Parathyroid adenoma (tissue), 2 donors: ENCODE results near the gene DSCAM.

Experiments
- H2AFZ ChIP-seq: fragments of 300-600 bp; sonication (generic); one replicate; pipeline ENCODE4 v1.7.0; 2017; ENCODE audit warnings: antibody characterized with exemption, mild to moderate bottlenecking
- H3K27ac ChIP-seq: fragments of 300-600 bp; sonication (generic); one replicate; pipeline ENCODE4 v1.7.0; 2017
- H3K27me3 ChIP-seq: fragments of 300-600 bp; sonication (generic); one replicate; pipeline ENCODE4 v1.7.0; 2017; ENCODE audit warnings: low read length; ENCODE audit not compliant: control insufficient read depth, insufficient read depth
- H3K36me3 ChIP-seq: fragments of 300-600 bp; sonication (generic); one replicate; pipeline ENCODE4 v1.7.0; 2017; ENCODE audit warnings: low read length; ENCODE audit not compliant: control insufficient read depth, insufficient read depth
- H3K4me1 ChIP-seq: fragments of 300-600 bp; sonication (generic); one replicate; pipeline ENCODE4 v1.7.0; 2017; ENCODE audit warnings: control low read depth
- H3K4me2 ChIP-seq: fragments of 300-600 bp; sonication (generic); one replicate; pipeline ENCODE4 v1.7.0; 2017; ENCODE audit warnings: low read length
- H3K4me3 ChIP-seq: fragments of 300-600 bp; sonication (generic); one replicate; pipeline ENCODE4 v1.7.0; 2017; ENCODE audit warnings: low read depth, low read length
- H3K79me2 ChIP-seq: fragments of 300-600 bp; sonication (generic); one replicate; pipeline ENCODE4 v1.7.0; 2017; ENCODE audit warnings: control low read depth
- H3K9ac ChIP-seq: fragments of 300-600 bp; sonication (generic); one replicate; pipeline ENCODE4 v1.7.0; 2017; ENCODE audit warnings: mild to moderate bottlenecking
- H3K9me3 ChIP-seq: fragments of 300-600 bp; sonication (generic); one replicate; pipeline ENCODE4 v1.7.0; 2017; ENCODE audit warnings: low read length; ENCODE audit not compliant: control insufficient read depth
- CTCF ChIP-seq: fragments of 300-600 bp; sonication (generic); IDR thresholded peaks from one replicate; pipeline ENCODE4 v1.7.0; 2017; ENCODE audit warnings: antibody characterized with exemption, mild to moderate bottlenecking
- donor health status: primary hyperparathyroidism.

DSCAM gene

GRCh38 chr21:40638466-40639251 is 208.3 kb downstream of the DSCAM start:
- Histone ChIP-seq H3K36me3 (no peaks in the 10 kb centered on the region), H2AFZ (no peak overlapping the region), H3K9ac (no peak overlapping the region), H3K27me3 (no peaks in the 10 kb centered on the region), H3K79me2 (no peaks in the 10 kb centered on the region), H3K4me2 (no peak overlapping the region), H3K4me1 (no peaks in the 10 kb centered on the region), H3K9me3 (no peaks in the 10 kb centered on the region), H3K4me3 (no peak overlapping the region), H3K27ac (no peak overlapping the region)
- TF ChIP-seq CTCF, result no peak

GRCh38 chr21:40636026-40636425 is 210.9 kb downstream of the DSCAM start:
- Histone ChIP-seq H2AFZ (no peak overlapping the region), H3K27ac (no peak overlapping the region), H3K9ac (no peak overlapping the region), H3K4me2 (no peak overlapping the region), H3K27me3 (no peaks in the 10 kb centered on the region), H3K36me3 (no peaks in the 10 kb centered on the region), H3K4me3 (no peak overlapping the region), H3K4me1 (no peaks in the 10 kb centered on the region), H3K9me3 (no peaks in the 10 kb centered on the region), H3K79me2 (no peaks in the 10 kb centered on the region)
- no peak for TF ChIP-seq CTCF

- no peak overlapping the region for H3K4me3 ChIP-seq
- no peaks in the 10 kb centered on the region for H3K36me3 ChIP-seq
- no peak overlapping the region for H2AFZ ChIP-seq
- H3K4me2 ChIP-seq, result no peak overlapping the region
- no peaks in the 10 kb centered on the region for H3K9me3 ChIP-seq
- no peak overlapping the region for H3K27ac ChIP-seq
- H3K4me1 ChIP-seq, result no peaks in the 10 kb centered on the region
- no peak overlapping the region for H3K9ac ChIP-seq
- no peak for TF ChIP-seq CTCF
- no peaks in the 10 kb centered on the region for H3K27me3 ChIP-seq
- no peaks in the 10 kb centered on the region for H3K79me2 ChIP-seq
Measured at GRCh38 chr21:40635391-40635790, 211.6 kb downstream of the DSCAM start.

- Histone ChIP-seq H2AFZ (no peak overlapping the region), H3K9ac (no peak overlapping the region), H3K4me1 (no peaks in the 10 kb centered on the region), H3K9me3 (no peaks in the 10 kb centered on the region), H3K36me3 (no peaks in the 10 kb centered on the region), H3K27ac (no peak overlapping the region), H3K4me3 (no peak overlapping the region), H3K27me3 (no peaks in the 10 kb centered on the region), H3K79me2 (no peaks in the 10 kb centered on the region), H3K4me2 (no peak overlapping the region)
- TF ChIP-seq CTCF, result no peak
Measured at GRCh38 chr21:40634141-40634540, 212.8 kb downstream of the DSCAM start.

GRCh38 chr21:40633048-40633447 is 213.9 kb downstream of the DSCAM start:
- Histone ChIP-seq H3K9ac (no peak overlapping the region), H3K4me2 (no peak overlapping the region), H3K27ac (no peak overlapping the region), H3K4me1 (no peaks in the 10 kb centered on the region), H3K4me3 (no peak overlapping the region), H3K9me3 (no peaks in the 10 kb centered on the region), H3K79me2 (no peaks in the 10 kb centered on the region), H3K36me3 (no peaks in the 10 kb centered on the region), H3K27me3 (no peaks in the 10 kb centered on the region), H2AFZ (no peak overlapping the region)
- no peak for TF ChIP-seq CTCF
